Upper lobe of left lung (tissue), 4 donors: Measurements from ENCODE around the gene UBXN10.

Source experiments
- EP300 ChIP-seq, 4 donors: sonication (generic); formaldehyde crosslinking; IDR thresholded peaks; one replicate each; pipeline ENCODE4 v1.5.1; 2017; ENCODE audit warnings: antibody characterized with exemption in 4 of 4, control low read depth in 2 of 4
- POLR2A ChIP-seq, 4 donors: fragments of 450-650 bp; IDR thresholded peaks; one replicate each; pipeline ENCODE4 v1.5.1; 2016 to 2017; ENCODE audit warnings: antibody characterized with exemption in 4 of 4, mild to moderate bottlenecking in 2 of 4
- POLR2AphosphoS5 ChIP-seq, 2 donors: sonication (generic); formaldehyde crosslinking; IDR thresholded peaks; one replicate each; pipeline ENCODE4 v1.5.1; 2017; ENCODE audit warnings: antibody characterized with exemption in 2 of 2
- TF ChIP-seq, protein P1 (sequence below), 6 experiments: fragments of 450-650 bp in 4 of 6; fragments of 200-600 bp in 2 of 6; sonication (generic) in 2 of 6; IDR thresholded peaks; one replicate each; pipeline ENCODE4 v1.5.1; 2016 to 2019; ENCODE audit warnings: antibody characterized with exemption in 6 of 6

DNA sequence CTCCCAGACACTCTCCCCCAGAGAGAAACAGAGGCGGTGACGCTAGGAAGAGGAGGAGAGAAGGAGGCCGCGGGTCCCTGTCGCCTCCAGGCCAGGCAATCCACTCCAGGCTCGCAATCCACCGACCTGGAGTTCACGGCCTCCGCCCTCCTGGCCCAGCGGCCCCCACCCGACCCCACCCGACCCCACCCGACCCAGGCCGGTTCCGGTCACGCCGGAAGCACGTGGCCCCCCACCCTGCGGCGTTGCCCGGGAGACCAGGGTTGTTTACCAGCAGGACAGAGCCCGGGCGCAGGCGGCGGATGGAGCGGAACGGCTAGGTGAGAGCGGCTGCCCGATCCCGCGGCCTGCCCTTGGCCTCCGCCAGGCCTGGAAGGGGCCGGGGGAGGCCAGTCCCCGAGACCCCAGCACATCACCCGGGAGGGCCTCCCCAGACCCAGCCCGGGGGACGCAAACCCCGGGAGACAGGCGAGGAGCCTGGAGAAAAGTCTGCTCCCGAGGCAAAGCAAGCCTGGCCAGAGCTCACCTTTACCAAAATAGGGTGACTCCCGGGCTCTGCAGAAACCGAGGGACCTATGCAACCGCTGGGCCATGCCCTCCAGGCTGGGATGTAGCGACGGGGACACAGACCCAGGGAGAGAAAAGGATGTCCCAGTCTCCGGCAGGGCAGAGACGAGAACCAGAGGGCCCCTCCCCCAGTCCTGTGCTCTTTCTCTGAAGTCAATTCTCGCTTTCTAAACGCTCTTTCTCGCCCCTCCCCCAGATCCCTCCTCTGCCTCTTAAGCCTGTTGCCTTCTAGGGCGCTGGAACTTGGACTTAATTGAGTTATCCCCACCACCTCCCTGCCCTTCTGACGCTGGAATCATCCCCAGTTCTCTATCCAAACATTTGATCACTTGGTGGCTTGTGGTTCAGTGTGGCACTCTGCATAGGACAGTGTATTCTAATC lies at the start of gene UBXN10, which contains the start of gene PLA2G2C:
- TF ChIP-seq, protein P1, sequence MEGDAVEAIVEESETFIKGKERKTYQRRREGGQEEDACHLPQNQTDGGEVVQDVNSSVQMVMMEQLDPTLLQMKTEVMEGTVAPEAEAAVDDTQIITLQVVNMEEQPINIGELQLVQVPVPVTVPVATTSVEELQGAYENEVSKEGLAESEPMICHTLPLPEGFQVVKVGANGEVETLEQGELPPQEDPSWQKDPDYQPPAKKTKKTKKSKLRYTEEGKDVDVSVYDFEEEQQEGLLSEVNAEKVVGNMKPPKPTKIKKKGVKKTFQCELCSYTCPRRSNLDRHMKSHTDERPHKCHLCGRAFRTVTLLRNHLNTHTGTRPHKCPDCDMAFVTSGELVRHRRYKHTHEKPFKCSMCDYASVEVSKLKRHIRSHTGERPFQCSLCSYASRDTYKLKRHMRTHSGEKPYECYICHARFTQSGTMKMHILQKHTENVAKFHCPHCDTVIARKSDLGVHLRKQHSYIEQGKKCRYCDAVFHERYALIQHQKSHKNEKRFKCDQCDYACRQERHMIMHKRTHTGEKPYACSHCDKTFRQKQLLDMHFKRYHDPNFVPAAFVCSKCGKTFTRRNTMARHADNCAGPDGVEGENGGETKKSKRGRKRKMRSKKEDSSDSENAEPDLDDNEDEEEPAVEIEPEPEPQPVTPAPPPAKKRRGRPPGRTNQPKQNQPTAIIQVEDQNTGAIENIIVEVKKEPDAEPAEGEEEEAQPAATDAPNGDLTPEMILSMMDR (IDR thresholded peaks at IDR 0.05): no peak
- TF ChIP-seq POLR2A (IDR thresholded peaks at IDR 0.05) (peak in 2 of 4 donors; percentile 8 to 38), EP300 (IDR thresholded peaks at IDR 0.05) (peak in 1 of 4 donors; percentile 23), POLR2AphosphoS5 (IDR thresholded peaks at IDR 0.05) (peak in 1 of 2 donors; percentile 47)
